Mesothelial cell of epicardium (in vitro differentiated cells): Measurements from ENCODE around the gene CASP10. TPM values are rescaled to one million over a fixed set of nuclear protein-coding genes. Genes with fewer than 3 reads are reported as not detected.

Experiments
- DNase-seq, 2 experiments: peaks; one replicate each; pipeline ENCODE4 v3.0.0; 2021; ENCODE audit warnings: low spot score in 2 of 2; ENCODE audit not compliant: unreplicated experiment in 2 of 2
- H3K27ac Mint-ChIP-seq: 2 replicates; pipeline ENCODE4 v1.8.0; 2021; ENCODE audit warnings: mixed read lengths
- H3K27me3 Mint-ChIP-seq: 2 replicates; pipeline ENCODE4 v1.8.0; 2021; ENCODE audit warnings: low read depth, mixed read lengths
- H3K36me3 Mint-ChIP-seq: 2 replicates; pipeline ENCODE4 v1.8.0; 2021; ENCODE audit warnings: mixed read lengths
- H3K4me1 Mint-ChIP-seq: 2 replicates; pipeline ENCODE4 v1.8.0; 2021; ENCODE audit warnings: mixed read lengths
- H3K4me3 Mint-ChIP-seq: 2 replicates; pipeline ENCODE4 v1.8.0; 2021; ENCODE audit warnings: mild to moderate bottlenecking, moderate library complexity, mixed read lengths
- H3K9me3 Mint-ChIP-seq: 2 replicates; pipeline ENCODE4 v1.8.0; 2021; ENCODE audit warnings: mixed read lengths
- CTCF ChIP-seq: fragments of 200-600 bp; sonication (generic); IDR thresholded peaks from one replicate; pipeline ENCODE4 v1.5.0; 2021; ENCODE audit warnings: antibody characterized with exemption; ENCODE audit not compliant: unreplicated experiment
- total RNA-seq: library from RNA; stranded (reverse); gene quantifications from 3 replicates; pipeline ENCODE4 v1.2.1, GENCODE V29; 2021

The CASP10 gene
- total RNA-seq, 1 donor from 2014 or later: 3.1 TPM

GRCh38 chr2:201254081-201254730, 71.3 kb downstream of the CASP10 start:
- TF ChIP-seq CTCF: no peak
- Mint-ChIP-seq H3K4me3 (no peak overlapping the region), H3K9me3 (peaks cover 3% of the 10 kb centered on the region), H3K36me3 (no peaks in the 10 kb centered on the region), H3K27ac (peak overlapping the region; percentile 26), H3K27me3 (peaks cover 3% of the 10 kb centered on the region), H3K4me1 (peaks cover 22% of the 10 kb centered on the region)
- no peak for DNase-seq

GRCh38 chr2:201255408-201256033, 72.6 kb downstream of the CASP10 start:
- H3K9me3 Mint-ChIP-seq: no peaks in the 10 kb centered on the region
- no peaks in the 10 kb centered on the region for H3K27me3 Mint-ChIP-seq
- no peak overlapping the region for H3K4me3 Mint-ChIP-seq
- DNase-seq: no peak
- no peaks in the 10 kb centered on the region for H3K36me3 Mint-ChIP-seq
- TF ChIP-seq CTCF: no peak
- H3K4me1 Mint-ChIP-seq: peaks cover 25% of the 10 kb centered on the region
- no peak overlapping the region for H3K27ac Mint-ChIP-seq

GRCh38 chr2:201256082-201256481, 73.1 kb downstream of the CASP10 start:
- TF ChIP-seq CTCF: no peak
- Mint-ChIP-seq H3K9me3 (no peaks in the 10 kb centered on the region), H3K27me3 (no peaks in the 10 kb centered on the region), H3K4me1 (peaks cover 25% of the 10 kb centered on the region), H3K4me3 (no peak overlapping the region), H3K27ac (no peak overlapping the region), H3K36me3 (no peaks in the 10 kb centered on the region)
- no peak for DNase-seq

- peaks cover 33% of the 10 kb centered on the region for H3K4me1 Mint-ChIP-seq
- TF ChIP-seq CTCF: peak; percentile 41
- no peaks in the 10 kb centered on the region for H3K9me3 Mint-ChIP-seq
- H3K4me3 Mint-ChIP-seq: peak overlapping the region; percentile 80
- no peaks in the 10 kb centered on the region for H3K36me3 Mint-ChIP-seq
- H3K27ac Mint-ChIP-seq: peak overlapping the region; percentile 98
- H3K27me3 Mint-ChIP-seq: no peaks in the 10 kb centered on the region
- no peak for DNase-seq
Measured at GRCh38 chr2:201257381-201257955, 74.5 kb downstream of the CASP10 start.

GRCh38 chr2:201257956-201258665, 75.2 kb downstream of the CASP10 start:
- H3K27ac Mint-ChIP-seq: peak overlapping the region; percentile 98
- peak overlapping the region; percentile 80 for H3K4me3 Mint-ChIP-seq
- DNase-seq: peak in 1 of 2 experiments; percentile 41
- H3K4me1 Mint-ChIP-seq: peaks cover 38% of the 10 kb centered on the region
- TF ChIP-seq CTCF: no peak
- no peaks in the 10 kb centered on the region for H3K9me3 Mint-ChIP-seq
- H3K27me3 Mint-ChIP-seq: no peaks in the 10 kb centered on the region
- no peaks in the 10 kb centered on the region for H3K36me3 Mint-ChIP-seq
